Measurements from ENCODE around the gene TMEM174. TPM values are rescaled to one million over a fixed set of nuclear protein-coding genes. Genes with fewer than 3 reads are reported as not detected.

Gene TMEM174
- polyA plus RNA-seq, 3 donors from 2014 or later, result not detected

Other genes with a start within 250 kb of the TMEM174 start
- gene FCHO2, start 217.2 kb upstream of the TMEM174 start, polyA plus RNA-seq, result 1 to 10 TPM; 2.6 to 5.8 (median 3.4) TPM
- gene TMEM171, start 52.6 kb upstream of the TMEM174 start, polyA plus RNA-seq, result 1 to 10 TPM in 2 of 3 donors, not detected in 1; 3.5 TPM